PC-9 (cell line): ENCODE data around the gene LMOD1. TPM values are rescaled to one million over a fixed set of nuclear protein-coding genes. Genes with fewer than 3 reads are reported as not detected.
A peak's percentile ranks its signal among the peaks of the same experiment; 100 is the strongest.

ENCODE experiments used
- BruUV-seq: library from RNA; stranded (reverse); fragments of 400-500 nt; replicated peaks from 2 replicates; lab custom pipeline; 2021; lab: Mats Ljungman, UMichigan
- CTCF ChIA-PET: fragments of 300-600 bp; sonication (Branson Sonifier 250); formaldehyde crosslinking; loops from one replicate; lab custom pipeline; 2022; ENCODE audit warnings: antibody characterized with exemption; lab: Charles Lee
- POLR2A ChIA-PET: fragments of 300-600 bp; sonication (Branson Sonifier 250); formaldehyde crosslinking; loops from one replicate; lab custom pipeline; 2022; ENCODE audit warnings: antibody characterized with exemption; ENCODE audit not compliant: unreplicated experiment; lab: Charles Lee
- DNase-seq, 2 experiments: peaks; one replicate each; pipeline versions ENCODE4 v3.0.0 to v3.0.0-alpha.2; 2015 to 2022; ENCODE audit warnings: mixed read lengths in 1 of 2
- H2AFZ ChIP-seq: fragments of 200-600 bp; sonication (generic); 2 replicates; pipeline ENCODE4 v1.8.1; 2017; ENCODE audit warnings: antibody characterized with exemption
- H3F3A ChIP-seq: fragments of 200-600 bp; sonication (generic); 2 replicates; pipeline ENCODE4 v1.8.1; 2017; ENCODE audit warnings: antibody characterized with exemption, mild to moderate bottlenecking, low read depth; ENCODE audit not compliant: insufficient read depth
- H3K27ac ChIP-seq: fragments of 200-600 bp; sonication (generic); 2 replicates; pipeline ENCODE4 v1.6.1; 2016; ENCODE audit warnings: mixed run types
- H3K27me3 ChIP-seq: fragments of 200-600 bp; sonication (generic); 2 replicates; pipeline ENCODE4 v1.6.1; 2016; ENCODE audit warnings: low read depth, mixed run types; ENCODE audit not compliant: insufficient read depth
- H3K36me3 ChIP-seq: fragments of 200-600 bp; sonication (generic); 2 replicates; pipeline ENCODE4 v1.6.1; 2016; ENCODE audit warnings: low read depth, mixed run types
- H3K4me1 ChIP-seq: fragments of 200-600 bp; sonication (generic); replicated peaks from 2 replicates; pipeline ENCODE4 v1.6.1; 2016; ENCODE audit warnings: mixed run types; ENCODE audit not compliant: insufficient read depth
- H3K4me2 ChIP-seq: fragments of 200-600 bp; sonication (generic); 2 replicates; pipeline ENCODE4 v1.6.1; 2017; ENCODE audit warnings: mixed run types
- H3K4me3 ChIP-seq: fragments of 200-600 bp; sonication (generic); 2 replicates; pipeline ENCODE4 v1.6.1; 2016; ENCODE audit warnings: mixed run types
- H3K79me2 ChIP-seq: fragments of 200-600 bp; sonication (generic); 2 replicates; pipeline ENCODE4 v1.6.1; 2017; ENCODE audit warnings: low read depth, mixed run types
- H3K9me2 ChIP-seq: fragments of 200-600 bp; sonication (generic); 2 replicates; pipeline ENCODE4 v1.8.1; 2017; ENCODE audit warnings: mild to moderate bottlenecking; ENCODE audit not compliant: insufficient read depth
- H3K9me3 ChIP-seq: fragments of 200-600 bp; sonication (generic); 2 replicates; pipeline ENCODE4 v1.8.1; 2016; ENCODE audit warnings: low read depth; ENCODE audit not compliant: insufficient read depth
- H4K20me1 ChIP-seq: fragments of 200-600 bp; sonication (generic); 2 replicates; pipeline ENCODE4 v1.8.1; 2017; ENCODE audit not compliant: insufficient read depth
- EZH2 ChIP-seq: fragments of 200-600 bp; sonication (generic); IDR thresholded peaks from 2 replicates; pipeline ENCODE4 v1.8.0; 2017; ENCODE audit warnings: antibody characterized with exemption, low read depth
- intact Hi-C: fragments of 100-400 bp; cut with micrococcal nuclease; formaldehyde crosslinking; loops from one replicate; pipeline ENCODE4 v1.10.0; 2022; ENCODE audit not compliant: unreplicated experiment
- total RNA-seq: library from RNA; stranded (reverse); gene quantifications from 2 replicates; pipeline ENCODE4 v1.2.3, GENCODE V29; 2021
- TF ChIP-seq, protein P1 (sequence below): fragments of 200-600 bp; sonication (generic); conservative IDR thresholded peaks from 2 replicates; pipeline ENCODE4 v1.6.1; 2017; ENCODE audit warnings: mixed run types, antibody characterized with exemption, mild to moderate bottlenecking, moderate library complexity

LMOD1 gene
- total RNA-seq, 1 experiment from 2014 or later: 0.74 TPM

DNA sequence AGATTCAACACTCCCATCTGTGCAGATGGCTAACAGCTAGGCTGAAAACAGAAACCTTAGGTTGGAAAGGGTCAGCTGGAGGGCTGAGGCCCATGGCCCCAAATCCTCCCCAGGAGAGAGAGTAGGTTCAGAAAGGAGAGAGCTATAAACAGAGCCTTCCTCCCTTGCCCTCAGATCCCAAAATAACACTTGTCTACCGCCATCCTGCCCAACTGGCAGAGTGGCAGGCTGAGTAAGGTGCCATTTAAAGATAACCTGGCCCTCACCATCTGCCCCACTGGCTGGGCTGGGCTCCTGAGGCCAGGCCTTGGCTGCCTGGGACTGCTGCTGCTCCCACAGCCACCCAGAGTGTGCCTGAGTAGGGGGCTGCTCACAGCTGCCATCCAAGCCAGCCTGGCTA lies 61.9 kb downstream of the LMOD1 start:
- ChIA-PET POLR2A (interaction anchor here (0.7 kb wide), 1 partner anchor 29 kb away, joined by 4 read pairs; no protein-coding TSS in a partner anchor), CTCF (no interaction called here)
- no peak for TF ChIP-seq EZH2
- TF ChIP-seq, protein P1, sequence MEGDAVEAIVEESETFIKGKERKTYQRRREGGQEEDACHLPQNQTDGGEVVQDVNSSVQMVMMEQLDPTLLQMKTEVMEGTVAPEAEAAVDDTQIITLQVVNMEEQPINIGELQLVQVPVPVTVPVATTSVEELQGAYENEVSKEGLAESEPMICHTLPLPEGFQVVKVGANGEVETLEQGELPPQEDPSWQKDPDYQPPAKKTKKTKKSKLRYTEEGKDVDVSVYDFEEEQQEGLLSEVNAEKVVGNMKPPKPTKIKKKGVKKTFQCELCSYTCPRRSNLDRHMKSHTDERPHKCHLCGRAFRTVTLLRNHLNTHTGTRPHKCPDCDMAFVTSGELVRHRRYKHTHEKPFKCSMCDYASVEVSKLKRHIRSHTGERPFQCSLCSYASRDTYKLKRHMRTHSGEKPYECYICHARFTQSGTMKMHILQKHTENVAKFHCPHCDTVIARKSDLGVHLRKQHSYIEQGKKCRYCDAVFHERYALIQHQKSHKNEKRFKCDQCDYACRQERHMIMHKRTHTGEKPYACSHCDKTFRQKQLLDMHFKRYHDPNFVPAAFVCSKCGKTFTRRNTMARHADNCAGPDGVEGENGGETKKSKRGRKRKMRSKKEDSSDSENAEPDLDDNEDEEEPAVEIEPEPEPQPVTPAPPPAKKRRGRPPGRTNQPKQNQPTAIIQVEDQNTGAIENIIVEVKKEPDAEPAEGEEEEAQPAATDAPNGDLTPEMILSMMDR: no peak
- Histone ChIP-seq H2AFZ (no peak overlapping the region), H3K4me3 (no peak overlapping the region), H3K9me3 (no peaks in the 10 kb centered on the region), H3K27ac (peak overlapping the region; percentile 96), H3K4me2 (peak overlapping the region; percentile 61), H3K27me3 (no peaks in the 10 kb centered on the region), H3K9me2 (no peaks in the 10 kb centered on the region), H3K79me2 (no peaks in the 10 kb centered on the region), H4K20me1 (no peaks in the 10 kb centered on the region), H3K36me3 (no peaks in the 10 kb centered on the region), H3K4me1 (peaks cover 65% of the 10 kb centered on the region), H3F3A (peaks cover 46% of the 10 kb centered on the region)
- intact Hi-C loops: no loop called here
- no TSS peak for BruUV-seq
- DNase-seq: no peak

DNA sequence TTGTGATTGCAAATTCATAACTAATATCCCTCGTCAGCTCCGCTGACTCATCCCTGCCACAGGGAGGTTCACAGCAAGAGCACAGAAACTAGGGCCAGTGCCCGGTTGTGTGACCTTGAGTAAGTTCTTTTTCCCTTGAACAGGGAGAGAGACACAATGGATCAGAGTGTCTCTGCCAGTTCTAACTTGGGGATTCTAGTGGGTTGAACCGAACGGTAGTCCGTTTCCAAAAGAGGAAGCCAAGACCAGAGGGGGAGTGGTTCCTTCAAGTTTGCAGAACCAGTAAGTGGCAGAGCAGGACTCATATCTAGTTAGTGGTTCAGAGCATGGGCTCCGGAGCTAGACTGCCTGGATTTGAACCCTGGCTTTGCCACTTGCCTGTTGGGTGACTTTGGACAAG lies 62.6 kb downstream of the LMOD1 start:
- peak; percentile 44 to 67 for DNase-seq
- peak overlapping the region; percentile 61 for H3K4me2 ChIP-seq
- H2AFZ ChIP-seq: no peak overlapping the region
- H3K79me2 ChIP-seq: no peaks in the 10 kb centered on the region
- H3K27me3 ChIP-seq: no peaks in the 10 kb centered on the region
- H3F3A ChIP-seq: peaks cover 48% of the 10 kb centered on the region
- no peaks in the 10 kb centered on the region for H3K9me2 ChIP-seq
- BruUV-seq: no TSS peak
- TF ChIP-seq, protein P1: no peak
- no peaks in the 10 kb centered on the region for H3K9me3 ChIP-seq
- peaks cover 65% of the 10 kb centered on the region for H3K4me1 ChIP-seq
- H3K36me3 ChIP-seq: no peaks in the 10 kb centered on the region
- H4K20me1 ChIP-seq: no peaks in the 10 kb centered on the region
- ChIA-PET POLR2A (no interaction called here), CTCF (interaction anchor here (2.2 kb wide), 1 partner anchor 12 kb away, joined by 7 read pairs; no protein-coding TSS in a partner anchor)
- no peak overlapping the region for H3K4me3 ChIP-seq
- intact Hi-C loops: no loop called here
- peak overlapping the region; percentile 96 for H3K27ac ChIP-seq

DNA sequence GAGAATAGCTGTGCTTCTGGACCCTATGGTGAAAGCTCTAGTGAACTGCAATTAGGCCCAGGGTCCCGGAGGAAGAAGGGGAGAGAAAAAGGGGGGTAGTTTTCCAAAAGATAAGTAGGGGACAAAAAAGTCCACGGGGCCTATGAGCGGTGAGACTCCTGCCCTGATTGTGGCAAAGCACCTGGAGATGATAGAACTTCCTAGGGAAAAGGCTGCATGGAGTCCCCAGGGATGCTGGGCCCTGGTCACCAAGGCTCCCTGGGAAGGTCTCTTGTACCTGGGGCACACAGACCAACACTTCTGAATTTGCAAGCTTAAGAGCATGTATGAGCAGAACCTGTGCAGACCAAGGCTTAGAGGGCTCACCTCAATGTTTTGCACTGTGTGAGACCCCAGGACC lies 63.1 kb downstream of the LMOD1 start:
- peaks cover 50% of the 10 kb centered on the region for H3F3A ChIP-seq
- TF ChIP-seq, protein P1: no peak
- no peak for TF ChIP-seq EZH2
- ChIA-PET POLR2A (interaction anchor here (0.6 to 0.9 kb wide), 3 partner anchors 34 to 281 kb away, joined by 7 to 16 read pairs (median 15); no protein-coding TSS in a partner anchor), CTCF (interaction anchor here (0.5 to 2.2 kb wide), 3 partner anchors 12 to 348 kb away, joined by 3 to 10 read pairs (median 7); no protein-coding TSS in a partner anchor)
- H3K79me2 ChIP-seq: no peaks in the 10 kb centered on the region
- no peaks in the 10 kb centered on the region for H3K36me3 ChIP-seq
- TSS peak; percentile 5 for BruUV-seq
- H2AFZ ChIP-seq: no peak overlapping the region
- DNase-seq: no peak
- H3K27ac ChIP-seq: peak overlapping the region; percentile 96
- no peaks in the 10 kb centered on the region for H3K27me3 ChIP-seq
- H3K4me2 ChIP-seq: peak overlapping the region; percentile 61
- peaks cover 63% of the 10 kb centered on the region for H3K4me1 ChIP-seq
- H3K9me3 ChIP-seq: no peaks in the 10 kb centered on the region
- no peak overlapping the region for H3K4me3 ChIP-seq
- intact Hi-C loops: no loop called here
- H3K9me2 ChIP-seq: no peaks in the 10 kb centered on the region
- H4K20me1 ChIP-seq: no peaks in the 10 kb centered on the region
